Cortex of kidney (tissue), 1 donor: ENCODE data around the gene NELL1.

ENCODE experiments used
- DNase-seq: peaks from one replicate; lab custom pipeline; 2025; lab: John Stamatoyannopoulos, UW

The NELL1 gene

GRCh38 chr11:21489416-21490115, 820.2 kb downstream of the NELL1 start:
- no peak for DNase-seq

- no peak for DNase-seq
Measured at GRCh38 chr11:21492931-21493330, 823.5 kb downstream of the NELL1 start.

GRCh38 chr11:21494946-21495345, 825.6 kb downstream of the NELL1 start:
- no peak for DNase-seq

GRCh38 chr11:21495879-21496278, 826.5 kb downstream of the NELL1 start:
- DNase-seq, result no peak

- DNase-seq, result no peak
Measured at GRCh38 chr11:21501245-21501644, 831.9 kb downstream of the NELL1 start.

- DNase-seq, result no peak
Measured at GRCh38 chr11:21505070-21505469, 835.7 kb downstream of the NELL1 start.

GRCh38 chr11:21511835-21512440, 842.6 kb downstream of the NELL1 start:
- no peak for DNase-seq

- no peak for DNase-seq
Measured at GRCh38 chr11:21514316-21514715, 844.9 kb downstream of the NELL1 start.

- no peak for DNase-seq
Measured at GRCh38 chr11:21520244-21520643, 850.9 kb downstream of the NELL1 start.

GRCh38 chr11:21529187-21529586, 859.8 kb downstream of the NELL1 start:
- no peak for DNase-seq

GRCh38 chr11:21534288-21534687, 864.9 kb downstream of the NELL1 start:
- no peak for DNase-seq

- no peak for DNase-seq
Measured at GRCh38 chr11:21537980-21538379, 868.6 kb downstream of the NELL1 start.

- DNase-seq, result no peak
Measured at GRCh38 chr11:21541187-21541751, 871.9 kb downstream of the NELL1 start.

- no peak for DNase-seq
Measured at GRCh38 chr11:21543901-21544300, 874.5 kb downstream of the NELL1 start.

GRCh38 chr11:21545699-21546098, 876.3 kb downstream of the NELL1 start:
- DNase-seq, result no peak

GRCh38 chr11:21546703-21547102, 877.3 kb downstream of the NELL1 start:
- no peak for DNase-seq

- no peak for DNase-seq
Measured at GRCh38 chr11:21552911-21553310, 883.5 kb downstream of the NELL1 start.

GRCh38 chr11:21553795-21554194, 884.4 kb downstream of the NELL1 start:
- no peak for DNase-seq

GRCh38 chr11:21554284-21554683, 884.9 kb downstream of the NELL1 start:
- DNase-seq, result no peak

- no peak for DNase-seq
Measured at GRCh38 chr11:21556926-21557325, 887.5 kb downstream of the NELL1 start.

GRCh38 chr11:21560466-21560975, 891.1 kb downstream of the NELL1 start:
- no peak for DNase-seq

- no peak for DNase-seq
Measured at GRCh38 chr11:21561581-21561980, 892.2 kb downstream of the NELL1 start.

GRCh38 chr11:21564095-21564494, 894.7 kb downstream of the NELL1 start:
- no peak for DNase-seq
